HepG2 (cell line): Measurements from ENCODE around the gene GRIK1. TPM values are rescaled to one million over a fixed set of nuclear protein-coding genes. Genes with fewer than 3 reads are reported as not detected.

Experiments
- ATAC-seq: fragments of 200-7000 bp; cut with Tn5 transposase; 3 replicates; pipeline ENCODE4 v1.9.1; 2020; ENCODE audit warnings: mild to moderate bottlenecking, moderate library complexity
- BruUV-seq: library from RNA; stranded (reverse); fragments of 400-500 nt; replicated peaks from 2 replicates; lab custom pipeline; 2021; lab: Mats Ljungman, UMichigan
- CTCF ChIA-PET: fragments of 300-600 bp; formaldehyde crosslinking; extraction: SDS; loops from one replicate; lab custom pipeline; 2021; ENCODE audit warnings: low total read pairs, inconsistent platforms, low intra/inter-chr PET ratio; lab: Yijun Ruan, JAX
- POLR2A ChIA-PET: fragments of 350-600 bp; sonication (Branson Sonifier 250); formaldehyde crosslinking; loops from one replicate; lab custom pipeline; 2020; ENCODE audit warnings: antibody characterized with exemption, inconsistent platforms; lab: Yijun Ruan, JAX
- DNase-seq: peaks from one replicate; pipeline ENCODE4 v3.0.0-alpha.2; 2015; ENCODE audit warnings: low spot score
- FAIRE-seq: peaks from 3 replicates; lab custom pipeline; 2011; peaks lifted over from hg19 to GRCh38; lab: Jason Lieb, UNC
- H2AFZ ChIP-seq: one replicate; pipeline ENCODE4 v1.6.1; 2011; ENCODE audit warnings: low read length, inconsistent platforms
- H3K27ac ChIP-seq: fragments of 300-600 bp; 3 replicates; pipeline ENCODE4 v1.8.0; 2011; ENCODE audit warnings: mixed run types, mild to moderate bottlenecking, mixed read lengths, low read length, inconsistent platforms; ENCODE audit not compliant: insufficient read depth; ENCODE audit errors: extremely low read length
- H3K27me3 ChIP-seq, 2 experiments: fragments of 200-600 bp in 1 of 2; 2 replicates in 1 of 2; 3 replicates in 1 of 2; pipeline versions ENCODE4 v1.6.0 to v1.8.0; 2011; ENCODE audit warnings: low read length in 2 of 2, mild to moderate bottlenecking in 2 of 2, moderate library complexity in 2 of 2, inconsistent platforms in 1 of 2; ENCODE audit not compliant: insufficient read depth in 2 of 2, control insufficient read depth in 1 of 2
- H3K36me3 ChIP-seq, 2 experiments: fragments of 200-600 bp in 1 of 2; replicated peaks in 1 of 2; 2 replicates in 1 of 2; 3 replicates in 1 of 2; pipeline versions ENCODE4 v1.5.1 to v1.8.0; 2011; ENCODE audit warnings: low read length in 2 of 2, inconsistent platforms in 1 of 2; ENCODE audit not compliant: insufficient read depth in 2 of 2, control insufficient read depth in 1 of 2
- H3K4me1 ChIP-seq: 2 replicates; pipeline ENCODE4 v1.5.1; 2012; ENCODE audit warnings: low read length, inconsistent platforms; ENCODE audit not compliant: insufficient read depth
- H3K4me2 ChIP-seq: 2 replicates; pipeline ENCODE4 v1.6.0; 2011; ENCODE audit warnings: low read depth, low read length, inconsistent platforms
- H3K4me3 ChIP-seq, 3 experiments: fragments of 200-600 bp in 1 of 3; sonication (generic), shearing (Covaris generic) in 1 of 3; replicated peaks in 1 of 3; 2 replicates each; pipeline ENCODE4 v1.5.1; 2011 to 2016; ENCODE audit warnings: low read length in 3 of 3, inconsistent platforms in 2 of 3, low read depth in 2 of 3, mild to moderate bottlenecking in 2 of 3, control low read depth in 1 of 3, mixed read lengths in 1 of 3; ENCODE audit not compliant: insufficient read depth in 1 of 3
- H3K79me2 ChIP-seq: one replicate; pipeline ENCODE4 v1.6.1; 2011; ENCODE audit warnings: low read length, inconsistent platforms; ENCODE audit not compliant: insufficient read depth
- H3K9ac ChIP-seq: 2 replicates; pipeline ENCODE4 v1.6.0; 2011; ENCODE audit warnings: mild to moderate bottlenecking, low read depth, low read length, inconsistent platforms; ENCODE audit not compliant: insufficient read depth
- H3K9me3 ChIP-seq: 2 replicates; pipeline ENCODE4 v1.5.1; 2012; ENCODE audit warnings: mild to moderate bottlenecking, low read length
- H4K20me1 ChIP-seq: 2 replicates; pipeline ENCODE4 v1.6.0; 2011; ENCODE audit warnings: inconsistent platforms, mild to moderate bottlenecking, low read length, moderate library complexity; ENCODE audit not compliant: insufficient read depth
- MAFK ChIP-seq, 2 experiments: IDR thresholded peaks in 1 of 2; conservative IDR thresholded peaks in 1 of 2; 2 replicates each; pipeline ENCODE4 v1.6.1; 2011; ENCODE audit warnings: improper control_type of control experiment in 2 of 2, low read length in 2 of 2
- NFYC ChIP-seq: IDR thresholded peaks from 2 replicates; pipeline ENCODE4 v1.6.1; 2016; ENCODE audit warnings: missing genetic modification reagents, missing compliant biosample characterization
- POGZ ChIP-seq: sonication (generic); formaldehyde crosslinking; IDR thresholded peaks from 2 replicates; pipeline ENCODE4 v1.4.0; 2020; ENCODE audit warnings: mild to moderate bottlenecking, missing genetic modification reagents
- ZNF382 ChIP-seq: sonication (generic); formaldehyde crosslinking; IDR thresholded peaks from 2 replicates; pipeline ENCODE4 v1.5.0; 2020; ENCODE audit warnings: missing genetic modification reagents, mild to moderate bottlenecking, borderline replicate concordance
- ZNF777 ChIP-seq: sonication (generic); formaldehyde crosslinking; IDR thresholded peaks from 2 replicates; pipeline ENCODE4 v1.4.0; 2020; ENCODE audit warnings: missing genetic modification reagents
- ZNF782 ChIP-seq: sonication (generic); formaldehyde crosslinking; IDR thresholded peaks from 2 replicates; pipeline ENCODE4 v1.4.0; 2020; ENCODE audit warnings: missing genetic modification reagents, mild to moderate bottlenecking, borderline replicate concordance
- WGBS: methylation state at CpG from one replicate; pipeline ENCODE4 v1.1.6; 2017; ENCODE audit warnings: low lambda C conversion rate; 5-methylcytosine and 5-hydroxymethylcytosine counted together
- in situ Hi-C: cut with HindIII; loops from 2 replicates; pipeline ENCODE4 v1.10.0; 2017; ENCODE audit warnings: low pct_unique_long_range_greater_than_20kb; ENCODE audit not compliant: extremely low pct_ligation_motif_present
- intact Hi-C: fragments of 100-400 bp; cut with micrococcal nuclease; formaldehyde crosslinking; loops from one replicate; pipeline ENCODE4 v1.10.0; 2022; ENCODE audit not compliant: unreplicated experiment
- polyA plus RNA-seq, 8 experiments: library from polyadenylated mRNA; depleted of rRNA in 3 of 8; stranded (reverse) in 7 of 8; unstranded in 1 of 8; fragments of >200 nt; fragmentation: Illumina TruSeq in 4 of 8; extraction: Trizol in 4 of 8; gene quantifications; 2 replicates each; pipeline versions ENCODE4 v1.2.1 to v1.2.3, GENCODE V29; 2011 to 2016; ENCODE audit warnings: low read depth in 4 of 8, missing spikeins in 1 of 8, mixed read lengths in 1 of 8; ENCODE audit not compliant: insufficient read depth in 1 of 8
- total RNA-seq, 5 experiments: library from RNA; depleted of rRNA; stranded (reverse); fragments of >200 nt; fragmentation: Illumina TruSeq; extraction: Trizol; gene quantifications; 2 replicates each; pipeline ENCODE4 v1.2.3, GENCODE V29; 2016; ENCODE audit warnings: low read depth in 1 of 5
- TF ChIP-seq, protein P1 (sequence below): sonication (generic); formaldehyde crosslinking; IDR thresholded peaks from 2 replicates; pipeline ENCODE4 v1.4.0; 2020; ENCODE audit warnings: missing genetic modification reagents
- TF ChIP-seq, protein P2 (sequence below): sonication (generic); formaldehyde crosslinking; IDR thresholded peaks from 2 replicates; pipeline ENCODE4 v1.5.0; 2020; ENCODE audit warnings: missing genetic modification reagents, mild to moderate bottlenecking, borderline replicate concordance

The GRIK1 gene
- total and polyA plus RNA-seq, 2 of the 13 experiments (the other 11 are each of a cell fraction or from before 2014, with no cell fraction given), result not detected

DNA sequence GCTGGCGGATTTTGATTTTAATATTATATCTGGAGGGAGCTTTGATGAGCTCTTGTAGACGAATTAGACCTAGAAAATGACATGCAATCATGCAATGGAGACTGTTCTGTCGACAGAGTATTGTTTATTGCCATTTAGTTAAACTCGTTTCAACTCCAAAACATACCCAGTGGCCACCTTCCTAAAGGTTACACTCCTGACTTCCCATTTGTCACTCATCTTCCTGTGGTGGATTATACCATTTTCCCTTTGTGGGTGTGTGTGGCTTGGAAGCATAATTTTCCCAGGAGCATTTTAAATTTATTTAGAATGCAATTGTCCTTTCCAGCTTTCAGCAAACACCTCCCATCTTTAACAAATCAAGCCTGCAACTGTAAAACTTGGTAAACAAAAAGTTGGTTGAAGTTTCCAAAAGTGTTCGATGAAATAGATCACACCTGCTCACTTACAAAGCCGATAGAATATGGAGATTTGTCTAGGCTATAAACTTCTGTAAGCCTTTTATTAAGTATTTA lies 266.6 kb downstream of the GRIK1 start:
- BruUV-seq, result no TSS peak
- no peak overlapping the region for H3K9ac ChIP-seq
- no peaks in the 10 kb centered on the region for H3K36me3 ChIP-seq
- ChIA-PET POLR2A (no interaction called here), CTCF (no interaction called here)
- intact Hi-C loops, result no loop called here
- no peak for ATAC-seq
- H3K4me1 ChIP-seq, result no peaks in the 10 kb centered on the region
- no peaks in the 10 kb centered on the region for H3K27me3 ChIP-seq
- no peak for FAIRE-seq
- H3K4me2 ChIP-seq, result no peak overlapping the region
- H3K79me2 ChIP-seq, result no peaks in the 10 kb centered on the region
- H4K20me1 ChIP-seq, result no peaks in the 10 kb centered on the region
- no peak for DNase-seq
- no peak overlapping the region for H2AFZ ChIP-seq
- in situ Hi-C loops, result no loop called here
- H3K27ac ChIP-seq, result no peak overlapping the region
- no peak overlapping the region for H3K4me3 ChIP-seq
- H3K9me3 ChIP-seq, result no peaks in the 10 kb centered on the region
- WGBS, result 16% methylated on average over 6 of the region's 6 CpGs
- TF ChIP-seq ZNF382 (CRISPR knock-in tag) (no peak), ZNF777 (CRISPR knock-in tag) (no peak), ZNF782 (no peak), NFYC (CRISPR knock-in tag) (no peak), POGZ (CRISPR knock-in tag) (no peak), MAFK (conservative IDR thresholded peaks at IDR 0.05 in 1 of 2, IDR thresholded peaks at IDR 0.05 in 1 of 2; ENCODE audit: low read length in 2 of 2) (no peak)
- TF ChIP-seq, protein P1, sequence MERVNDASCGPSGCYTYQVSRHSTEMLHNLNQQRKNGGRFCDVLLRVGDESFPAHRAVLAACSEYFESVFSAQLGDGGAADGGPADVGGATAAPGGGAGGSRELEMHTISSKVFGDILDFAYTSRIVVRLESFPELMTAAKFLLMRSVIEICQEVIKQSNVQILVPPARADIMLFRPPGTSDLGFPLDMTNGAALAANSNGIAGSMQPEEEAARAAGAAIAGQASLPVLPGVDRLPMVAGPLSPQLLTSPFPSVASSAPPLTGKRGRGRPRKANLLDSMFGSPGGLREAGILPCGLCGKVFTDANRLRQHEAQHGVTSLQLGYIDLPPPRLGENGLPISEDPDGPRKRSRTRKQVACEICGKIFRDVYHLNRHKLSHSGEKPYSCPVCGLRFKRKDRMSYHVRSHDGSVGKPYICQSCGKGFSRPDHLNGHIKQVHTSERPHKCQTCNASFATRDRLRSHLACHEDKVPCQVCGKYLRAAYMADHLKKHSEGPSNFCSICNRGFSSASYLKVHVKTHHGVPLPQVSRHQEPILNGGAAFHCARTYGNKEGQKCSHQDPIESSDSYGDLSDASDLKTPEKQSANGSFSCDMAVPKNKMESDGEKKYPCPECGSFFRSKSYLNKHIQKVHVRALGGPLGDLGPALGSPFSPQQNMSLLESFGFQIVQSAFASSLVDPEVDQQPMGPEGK (CRISPR knock-in tag), result no peak
- TF ChIP-seq, protein P2, sequence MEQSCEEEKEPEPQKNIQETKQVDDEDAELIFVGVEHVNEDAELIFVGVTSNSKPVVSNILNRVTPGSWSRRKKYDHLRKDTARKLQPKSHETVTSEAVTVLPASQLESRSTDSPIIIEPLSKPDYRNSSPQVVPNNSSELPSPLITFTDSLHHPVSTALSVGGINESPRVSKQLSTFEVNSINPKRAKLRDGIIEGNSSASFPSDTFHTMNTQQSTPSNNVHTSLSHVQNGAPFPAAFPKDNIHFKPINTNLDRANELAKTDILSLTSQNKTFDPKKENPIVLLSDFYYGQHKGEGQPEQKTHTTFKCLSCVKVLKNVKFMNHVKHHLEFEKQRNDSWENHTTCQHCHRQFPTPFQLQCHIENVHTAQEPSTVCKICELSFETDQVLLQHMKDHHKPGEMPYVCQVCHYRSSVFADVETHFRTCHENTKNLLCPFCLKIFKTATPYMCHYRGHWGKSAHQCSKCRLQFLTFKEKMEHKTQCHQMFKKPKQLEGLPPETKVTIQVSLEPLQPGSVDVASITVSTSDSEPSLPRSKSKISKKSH (CRISPR knock-in tag), result no peak
